ENCODE measurements around the gene LCE3C. TPM values are rescaled to one million over a fixed set of nuclear protein-coding genes. Genes with fewer than 3 reads are reported as not detected.

LCE3C gene
- polyA plus RNA-seq, 1 experiment, result not detected

DNA sequence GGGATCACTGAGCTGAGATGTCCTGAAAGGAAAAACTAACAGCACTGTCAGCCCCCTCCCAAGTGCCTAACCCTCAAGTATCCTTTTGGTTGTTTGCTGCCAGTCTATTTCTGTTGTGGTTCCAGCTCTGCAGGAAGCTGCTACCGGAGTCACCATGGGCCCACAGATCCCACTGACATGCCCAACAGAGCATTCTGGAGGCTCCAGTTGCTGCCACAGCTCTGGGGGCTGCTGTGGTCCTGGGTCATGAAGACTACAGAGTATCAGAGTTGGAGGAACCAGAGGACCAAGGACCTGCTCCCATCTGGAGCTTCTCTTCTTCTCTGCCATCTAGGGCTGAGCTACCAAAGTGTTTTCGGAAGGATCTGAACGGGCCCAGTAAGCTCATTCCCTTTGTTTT, 22.0 kb downstream of the LCE3C start:
- Histone ChIP-seq H3K36me3 (ENCODE audit: control insufficient read depth, insufficient read depth, low read length) (no peaks in the 10 kb centered on the region), H3K27me3 (ENCODE audit: control insufficient read depth, insufficient read depth, low read length) (no peaks in the 10 kb centered on the region), H3K4me3 (ENCODE audit: low read depth, low read length) (no peak overlapping the region)
- TF ChIP-seq, protein P1, sequence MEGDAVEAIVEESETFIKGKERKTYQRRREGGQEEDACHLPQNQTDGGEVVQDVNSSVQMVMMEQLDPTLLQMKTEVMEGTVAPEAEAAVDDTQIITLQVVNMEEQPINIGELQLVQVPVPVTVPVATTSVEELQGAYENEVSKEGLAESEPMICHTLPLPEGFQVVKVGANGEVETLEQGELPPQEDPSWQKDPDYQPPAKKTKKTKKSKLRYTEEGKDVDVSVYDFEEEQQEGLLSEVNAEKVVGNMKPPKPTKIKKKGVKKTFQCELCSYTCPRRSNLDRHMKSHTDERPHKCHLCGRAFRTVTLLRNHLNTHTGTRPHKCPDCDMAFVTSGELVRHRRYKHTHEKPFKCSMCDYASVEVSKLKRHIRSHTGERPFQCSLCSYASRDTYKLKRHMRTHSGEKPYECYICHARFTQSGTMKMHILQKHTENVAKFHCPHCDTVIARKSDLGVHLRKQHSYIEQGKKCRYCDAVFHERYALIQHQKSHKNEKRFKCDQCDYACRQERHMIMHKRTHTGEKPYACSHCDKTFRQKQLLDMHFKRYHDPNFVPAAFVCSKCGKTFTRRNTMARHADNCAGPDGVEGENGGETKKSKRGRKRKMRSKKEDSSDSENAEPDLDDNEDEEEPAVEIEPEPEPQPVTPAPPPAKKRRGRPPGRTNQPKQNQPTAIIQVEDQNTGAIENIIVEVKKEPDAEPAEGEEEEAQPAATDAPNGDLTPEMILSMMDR (IDR thresholded peaks at IDR 0.05; ENCODE audit: insufficient read depth, low read depth, low read length), result no peak
- no peak for DNase-seq (ENCODE audit: low read depth)
- ChIA-PET POLR2A (no interaction called here), CTCF (no interaction called here)

DNA sequence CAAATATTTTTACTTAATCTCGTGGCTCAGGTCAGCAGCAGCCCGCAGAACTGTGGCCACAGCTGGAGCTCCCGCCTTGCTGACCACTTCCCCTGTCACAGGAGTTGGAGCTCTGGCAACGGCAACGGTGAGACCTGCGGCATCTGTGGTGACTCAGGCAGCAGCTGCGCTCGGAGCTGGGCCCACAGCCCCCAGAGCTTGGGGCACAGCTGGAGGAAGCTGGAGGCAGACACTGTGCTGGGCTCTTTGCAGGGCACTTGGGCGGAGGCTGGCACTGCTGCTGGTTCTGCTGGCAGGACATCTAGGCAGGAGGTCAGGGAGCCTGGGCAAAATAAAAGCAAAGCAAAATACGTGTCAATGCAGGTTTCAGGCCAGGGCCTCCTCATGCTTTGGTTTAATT, 22.8 kb downstream of the LCE3C start, which contains the start of gene LCE3A:
TSS of gene LCE3A (minus strand) at position 301 of the 400 bp plus-strand sequence. CDS start at position 301, 0 bp downstream.
- ChIA-PET CTCF (no interaction called here), POLR2A (no interaction called here)
- no peak for DNase-seq (ENCODE audit: low read depth)

DNA sequence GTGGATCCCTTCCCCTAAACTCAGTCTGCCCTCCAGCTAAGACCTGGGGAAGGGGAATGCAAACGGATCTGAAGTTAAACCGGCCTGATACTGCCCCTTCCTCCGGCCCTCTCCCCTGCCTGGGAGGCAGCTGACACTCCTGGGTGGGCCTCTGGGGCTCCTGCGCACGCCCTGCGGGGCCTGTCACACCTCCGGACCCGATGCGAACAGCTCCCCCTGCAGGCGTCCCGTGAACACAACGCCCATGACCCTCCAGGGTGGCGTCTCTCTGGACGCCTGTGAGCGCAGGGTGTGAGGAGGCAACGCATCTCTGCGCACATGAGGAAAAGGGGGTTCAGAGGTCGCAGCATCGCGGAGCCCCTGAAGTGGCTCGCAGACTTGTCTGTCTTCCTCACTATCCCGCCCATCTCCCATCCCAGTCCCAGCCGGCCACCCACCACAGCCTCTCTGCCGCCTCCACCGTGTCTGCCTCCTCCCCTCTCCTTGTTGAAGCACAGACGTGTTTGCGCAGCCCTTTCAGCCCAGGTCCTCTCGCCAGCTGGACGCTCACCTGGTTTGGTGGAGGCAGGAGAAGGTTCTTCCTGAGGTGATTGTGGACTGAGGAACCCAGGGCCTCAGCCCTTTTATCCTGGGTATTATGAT, 23.3 kb downstream of the LCE3C start:
- CTCF ChIA-PET, result no interaction called here
- POLR2A ChIA-PET, result no interaction called here
- no peak overlapping the region for H3K4me3 ChIP-seq (ENCODE audit: low read depth, low read length)

More for the DNA sequence above, 22.8 kb downstream of the LCE3C start, which contains the start of gene LCE3A:
- no peaks in the 10 kb centered on the region for H3K27me3 ChIP-seq (ENCODE audit: control insufficient read depth, insufficient read depth, low read length)
- no peaks in the 10 kb centered on the region for H3K36me3 ChIP-seq (ENCODE audit: control insufficient read depth, insufficient read depth, low read length)
- H3K4me3 ChIP-seq (ENCODE audit: low read depth, low read length), result no peak within 1 kb of the TSS
- TF ChIP-seq, protein P1 (IDR thresholded peaks at IDR 0.05; ENCODE audit: insufficient read depth, low read depth, low read length), result no peak

DNA sequence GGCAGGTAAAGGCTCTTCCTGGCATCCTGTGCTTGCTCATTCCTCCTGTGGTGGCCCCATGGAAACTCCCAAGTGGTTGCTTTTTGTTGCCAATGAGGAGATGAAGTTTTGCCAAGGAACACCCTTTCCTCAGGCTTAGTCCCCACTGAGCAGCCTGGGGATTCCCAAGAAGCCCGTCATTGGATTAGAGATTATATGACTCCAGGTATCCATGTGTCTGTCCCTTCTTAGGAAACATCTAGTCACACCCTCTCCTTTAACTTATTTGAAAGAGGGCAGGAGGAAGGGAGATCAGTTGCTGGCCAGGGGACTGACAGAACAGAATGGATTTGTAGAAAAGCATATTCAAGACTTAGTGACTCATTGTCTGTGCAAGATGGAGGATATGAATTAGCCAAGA, 26.7 kb downstream of the LCE3C start:
- TF ChIP-seq, protein P1 (IDR thresholded peaks at IDR 0.05; ENCODE audit: insufficient read depth, low read depth, low read length), result no peak
- ChIA-PET POLR2A (no interaction called here), CTCF (no interaction called here)
- no peak for DNase-seq (ENCODE audit: low read depth)
- H3K27me3 ChIP-seq (ENCODE audit: control insufficient read depth, insufficient read depth, low read length), result no peaks in the 10 kb centered on the region
- no peaks in the 10 kb centered on the region for H3K36me3 ChIP-seq (ENCODE audit: control insufficient read depth, insufficient read depth, low read length)
- H3K4me3 ChIP-seq (ENCODE audit: low read depth, low read length), result no peak overlapping the region

More for the DNA sequence above, 23.3 kb downstream of the LCE3C start:
- DNase-seq (ENCODE audit: low read depth), result no peak
- TF ChIP-seq, protein P1 (IDR thresholded peaks at IDR 0.05; ENCODE audit: insufficient read depth, low read depth, low read length), result no peak
- Histone ChIP-seq H3K27me3 (ENCODE audit: control insufficient read depth, insufficient read depth, low read length) (no peaks in the 10 kb centered on the region), H3K36me3 (ENCODE audit: control insufficient read depth, insufficient read depth, low read length) (no peaks in the 10 kb centered on the region)

DNA sequence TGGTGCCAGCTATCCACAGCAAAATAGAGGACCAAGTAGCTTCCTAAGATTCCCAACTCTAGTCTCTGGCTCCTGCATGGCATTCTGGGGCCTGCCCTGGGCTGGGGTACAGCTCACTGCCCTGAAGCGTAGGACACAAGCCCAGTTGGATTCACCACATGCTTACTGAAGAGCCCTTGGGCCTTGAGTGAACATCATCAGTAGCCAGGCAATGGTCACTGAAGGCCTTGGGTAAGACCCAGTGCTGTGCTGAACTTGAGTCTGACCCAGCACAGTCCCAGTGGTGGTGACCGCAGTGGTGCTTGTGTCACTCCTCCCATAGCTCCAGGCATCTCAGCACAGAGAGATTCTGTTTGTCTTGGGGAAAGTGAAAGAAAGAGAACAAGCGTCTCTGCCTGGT, 30.6 kb downstream of the LCE3C start:
- CTCF ChIA-PET, result no interaction called here
- H3K36me3 ChIP-seq (ENCODE audit: control insufficient read depth, insufficient read depth, low read length), result no peaks in the 10 kb centered on the region

More for the DNA sequence above, 30.6 kb downstream of the LCE3C start:
- POLR2A ChIA-PET, result no interaction called here
- Histone ChIP-seq H3K4me3 (ENCODE audit: low read depth, low read length) (no peak overlapping the region), H3K27me3 (ENCODE audit: control insufficient read depth, insufficient read depth, low read length) (no peaks in the 10 kb centered on the region)
- TF ChIP-seq, protein P1 (IDR thresholded peaks at IDR 0.05; ENCODE audit: insufficient read depth, low read depth, low read length), result no peak
- DNase-seq (ENCODE audit: low read depth), result no peak

All from BJ (cell line).